Activated naive CD4-positive, alpha-beta T cell treated with Interleukin-2 at 50 U/mL for 16 hours (primary cell): ENCODE results near the gene TACR3.
"Not testable (repeated sequence)": the region's sequence is repeated elsewhere in the genome, so short reads cannot be mapped to it uniquely, and the experiment has no call there.

Source experiments
- DNase-seq: peaks from one replicate; pipeline ENCODE4 v3.0.0-alpha.2; 2020

Gene TACR3, protein sequence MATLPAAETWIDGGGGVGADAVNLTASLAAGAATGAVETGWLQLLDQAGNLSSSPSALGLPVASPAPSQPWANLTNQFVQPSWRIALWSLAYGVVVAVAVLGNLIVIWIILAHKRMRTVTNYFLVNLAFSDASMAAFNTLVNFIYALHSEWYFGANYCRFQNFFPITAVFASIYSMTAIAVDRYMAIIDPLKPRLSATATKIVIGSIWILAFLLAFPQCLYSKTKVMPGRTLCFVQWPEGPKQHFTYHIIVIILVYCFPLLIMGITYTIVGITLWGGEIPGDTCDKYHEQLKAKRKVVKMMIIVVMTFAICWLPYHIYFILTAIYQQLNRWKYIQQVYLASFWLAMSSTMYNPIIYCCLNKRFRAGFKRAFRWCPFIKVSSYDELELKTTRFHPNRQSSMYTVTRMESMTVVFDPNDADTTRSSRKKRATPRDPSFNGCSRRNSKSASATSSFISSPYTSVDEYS

DNA sequence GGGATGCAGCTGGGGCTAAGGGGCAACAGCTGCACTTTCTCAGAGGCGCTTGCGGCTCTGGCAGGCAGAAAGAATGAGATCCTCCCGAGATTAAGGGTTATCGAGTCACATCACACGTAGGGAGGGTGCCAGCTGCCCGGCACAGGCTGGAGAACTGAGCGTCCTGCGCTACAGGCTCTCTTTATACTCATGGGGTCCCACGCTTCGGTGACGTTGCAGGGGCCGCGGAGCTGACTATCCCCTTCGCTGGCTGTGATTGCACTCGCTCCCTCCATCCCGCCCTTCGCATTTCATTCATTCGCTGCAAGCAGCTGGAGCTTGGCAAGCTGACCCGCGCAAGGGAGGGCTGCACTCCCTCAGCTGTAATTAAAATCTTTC is at the start of gene TACR3:
TACR3 (minus strand) TSS at position 156 of the 378 bp plus-strand sequence. CDS start 310 bp downstream, outside the sequence.
- DNase-seq = no peak

- no peak for DNase-seq
These were observed 37.8 kb upstream of the TACR3 start for GRCh38 chr4:103757631-103758030.

DNA sequence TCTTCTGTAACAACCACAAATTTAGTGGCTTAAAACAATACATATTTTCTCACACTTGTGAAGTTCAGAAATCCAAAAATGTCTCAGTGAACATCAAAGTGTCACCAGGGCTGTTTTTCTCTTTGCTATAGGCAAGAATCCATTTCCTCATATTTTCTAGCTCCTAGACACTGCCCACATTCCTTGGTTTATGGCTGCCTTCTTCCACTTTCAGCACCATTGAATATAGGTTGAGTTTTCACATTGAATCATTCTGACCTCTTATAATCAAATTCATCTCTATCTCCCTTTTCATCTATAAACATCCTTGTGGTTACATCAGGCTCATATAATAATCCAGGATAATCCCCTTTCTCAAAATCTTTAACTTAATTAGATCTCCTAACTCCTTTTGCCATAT is 37.0 kb upstream of the TACR3 start:
- no peak for DNase-seq

- DNase-seq = no peak
These were observed 35.1 kb upstream of the TACR3 start for GRCh38 chr4:103754844-103755243.

- DNase-seq = no peak
These were observed 34.3 kb upstream of the TACR3 start for GRCh38 chr4:103753868-103754653.

- DNase-seq = not testable (repeated sequence)
These were observed 3.4 kb upstream of the TACR3 start for GRCh38 chr4:103723150-103723549.

DNA sequence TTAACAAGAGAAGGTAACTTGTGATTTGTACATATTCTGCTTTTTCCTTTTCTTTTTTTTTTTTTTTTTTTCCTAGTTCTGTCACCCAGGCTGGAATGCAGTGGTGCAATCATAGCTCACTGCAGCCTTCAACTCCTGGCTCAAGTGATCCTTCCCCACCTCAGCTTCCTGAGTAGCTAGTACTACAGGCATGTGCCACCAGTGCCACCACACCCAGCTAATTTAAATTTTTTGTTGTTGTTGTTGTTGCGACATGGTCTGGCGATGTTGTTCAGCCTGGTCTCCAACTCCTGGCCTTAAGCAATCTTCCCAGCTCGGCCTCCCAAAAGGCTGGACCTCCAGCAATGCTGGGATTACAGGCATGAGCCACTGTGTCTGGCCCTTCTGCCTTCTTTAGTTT is 1.5 kb upstream of the TACR3 start:
- no peak for DNase-seq

DNA sequence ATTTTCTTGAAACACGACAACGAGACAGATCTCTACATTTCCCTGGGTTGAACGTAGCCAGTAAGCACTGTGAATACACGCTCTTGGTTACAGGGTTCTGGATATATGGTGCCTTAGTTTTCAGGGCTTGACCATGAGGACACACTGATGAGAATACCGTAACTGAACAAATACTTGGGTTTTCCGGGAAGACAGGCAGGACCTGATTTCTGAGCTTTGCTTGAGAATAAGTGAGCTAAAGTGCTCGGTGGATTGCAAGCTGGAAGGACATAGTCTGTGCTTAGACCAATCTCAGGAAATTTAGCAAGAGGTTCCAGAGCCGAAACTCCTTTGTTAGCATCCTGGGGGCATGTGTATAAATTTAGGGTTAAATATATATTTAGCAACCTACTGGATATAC is 876 bp upstream of the TACR3 start:
- DNase-seq = no peak

DNA sequence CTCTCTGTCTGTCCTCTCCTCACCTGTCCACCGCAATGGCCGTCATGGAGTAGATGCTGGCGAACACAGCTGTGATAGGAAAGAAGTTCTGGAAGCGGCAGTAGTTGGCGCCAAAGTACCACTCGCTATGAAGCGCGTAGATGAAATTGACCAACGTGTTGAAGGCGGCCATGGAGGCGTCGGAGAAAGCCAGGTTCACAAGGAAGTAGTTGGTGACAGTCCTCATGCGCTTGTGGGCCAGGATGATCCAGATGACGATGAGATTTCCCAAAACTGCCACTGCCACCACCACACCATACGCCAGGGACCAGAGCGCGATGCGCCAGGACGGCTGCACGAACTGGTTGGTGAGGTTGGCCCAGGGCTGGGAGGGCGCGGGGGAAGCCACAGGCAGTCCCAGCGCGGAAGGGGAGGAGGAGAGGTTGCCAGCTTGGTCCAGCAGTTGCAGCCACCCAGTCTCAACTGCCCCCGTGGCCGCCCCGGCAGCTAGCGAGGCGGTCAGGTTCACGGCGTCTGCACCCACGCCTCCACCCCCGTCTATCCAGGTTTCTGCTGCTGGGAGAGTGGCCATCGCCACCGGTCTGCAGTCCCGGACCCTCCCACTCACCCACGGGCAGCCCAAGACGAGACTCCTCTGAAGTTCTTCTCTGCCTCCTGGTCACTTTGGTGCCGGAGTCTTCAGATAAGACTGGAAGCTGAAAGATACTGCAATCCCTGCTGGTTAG is 518 bp downstream of the TACR3 start:
- no peak for DNase-seq

GRCh38 chr4:103692615-103693014 is 27.2 kb downstream of the TACR3 start:
- no peak for DNase-seq

DNA sequence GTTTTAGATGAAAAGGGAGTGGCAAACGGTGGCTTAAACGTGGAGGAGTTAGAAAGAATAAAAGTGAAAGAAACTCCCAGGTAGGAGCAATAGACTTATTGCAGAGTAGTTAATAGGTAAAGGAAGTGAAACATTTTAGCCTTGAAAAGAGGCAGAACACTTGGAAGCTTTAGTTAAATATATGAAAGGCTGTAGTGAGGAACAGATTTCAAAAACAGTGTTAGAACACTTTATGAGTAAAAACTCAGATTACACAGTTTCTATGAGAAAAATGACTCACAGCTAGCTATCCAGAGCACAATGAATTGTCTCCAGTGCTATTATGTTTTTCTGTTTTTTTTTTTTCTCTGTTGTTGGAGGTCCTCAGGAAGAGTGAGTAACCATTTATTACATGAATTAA is 45.8 kb downstream of the TACR3 start:
- no peak for DNase-seq

DNA sequence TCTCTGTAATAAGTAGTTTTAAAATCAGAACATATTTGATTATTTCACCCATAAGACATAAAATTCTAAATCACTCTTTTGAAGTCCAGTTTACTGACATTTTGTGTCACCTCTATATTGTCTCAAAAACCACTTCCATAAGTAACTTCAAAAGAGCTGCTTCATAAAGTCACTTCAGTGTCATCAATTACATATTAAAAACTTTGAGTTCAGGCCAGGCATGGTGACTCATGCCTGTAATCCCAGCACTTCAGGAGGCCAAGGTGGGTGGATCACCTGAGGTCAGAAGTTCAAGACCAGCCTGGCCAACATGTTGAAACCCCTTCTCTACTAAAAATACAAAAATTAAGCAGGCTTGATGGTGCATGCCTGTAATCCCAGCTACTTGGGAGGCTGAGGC is 53.0 kb downstream of the TACR3 start:
- not testable (repeated sequence) for DNase-seq

GRCh38 chr4:103664436-103665075 is 55.2 kb downstream of the TACR3 start:
- DNase-seq = no peak

GRCh38 chr4:103648541-103648940 is 71.2 kb downstream of the TACR3 start:
- DNase-seq = no peak

GRCh38 chr4:103645991-103646390 is 73.8 kb downstream of the TACR3 start:
- no peak for DNase-seq

DNA sequence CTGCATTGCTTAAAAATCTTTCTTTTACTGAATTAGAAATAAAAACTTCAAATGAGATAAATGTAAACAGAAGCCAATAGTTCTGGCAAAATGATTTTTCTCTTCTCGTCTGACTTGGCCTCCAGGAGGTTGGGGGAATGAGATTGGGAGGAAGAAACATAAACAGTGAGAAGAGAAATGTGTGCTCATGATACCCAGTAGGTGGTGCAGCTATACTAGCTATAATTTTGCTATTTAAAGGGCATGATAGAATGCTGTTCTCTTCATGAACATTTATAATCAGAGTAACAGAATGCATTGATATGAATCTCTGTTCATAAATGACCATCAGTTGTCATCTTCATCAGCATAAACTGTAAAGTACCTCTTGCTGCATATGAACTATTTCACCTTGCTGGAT is 85.5 kb downstream of the TACR3 start:
- no peak for DNase-seq

DNA sequence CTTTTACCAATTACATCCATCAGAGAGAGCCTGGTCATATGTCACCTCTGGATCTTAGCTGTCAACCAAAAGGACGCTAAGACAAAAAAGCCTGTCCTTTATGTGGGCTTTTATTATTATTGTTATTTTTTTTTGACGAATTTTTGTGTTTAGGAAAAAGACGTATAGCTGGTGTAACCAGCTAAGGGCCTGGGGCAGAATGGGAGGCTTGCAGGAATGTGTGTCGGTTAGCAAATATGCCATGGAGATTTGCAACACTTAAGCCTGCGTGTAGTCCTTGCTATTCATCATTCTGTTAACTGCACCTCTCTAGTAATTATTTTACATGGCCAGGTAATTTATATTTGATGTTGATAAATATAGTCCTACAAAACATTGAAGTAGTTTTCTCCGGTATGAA is 93.5 kb downstream of the TACR3 start:
- no peak for DNase-seq

- no peak for DNase-seq
These were observed 127.9 kb downstream of the TACR3 start for GRCh38 chr4:103591841-103592240.

- DNase-seq = no peak
These were observed 152.2 kb downstream of the TACR3 start for GRCh38 chr4:103567591-103567990.

DNA sequence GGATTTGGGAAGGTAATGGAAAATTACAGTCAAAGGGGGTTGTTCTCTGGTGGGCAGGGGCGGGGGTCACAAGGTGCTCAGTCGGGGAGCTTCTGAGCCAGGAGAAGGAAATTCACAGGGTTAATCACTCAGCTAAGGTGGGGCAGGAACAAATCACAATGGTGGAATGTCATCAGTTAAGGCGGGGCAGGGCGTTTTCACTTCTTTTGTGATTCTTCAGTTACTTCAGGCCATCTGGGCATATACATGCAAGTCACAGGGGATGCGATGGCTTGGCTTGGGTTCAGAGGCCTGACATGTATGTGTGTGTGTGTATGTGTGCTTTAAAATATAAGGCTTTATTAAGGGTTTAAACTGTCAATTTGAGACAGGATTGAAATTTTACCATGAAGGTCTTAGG is 160.6 kb downstream of the TACR3 start:
- DNase-seq = not testable (repeated sequence)
